T-helper 2 cell (primary cell): Measurements from ENCODE around the gene RBP2.

ENCODE experiments used
- DNase-seq, 5 experiments: peaks; one replicate each; pipeline versions ENCODE4 v3.0.0 to v3.0.0-alpha.2; 2012 to 2022

The RBP2 gene

DNA sequence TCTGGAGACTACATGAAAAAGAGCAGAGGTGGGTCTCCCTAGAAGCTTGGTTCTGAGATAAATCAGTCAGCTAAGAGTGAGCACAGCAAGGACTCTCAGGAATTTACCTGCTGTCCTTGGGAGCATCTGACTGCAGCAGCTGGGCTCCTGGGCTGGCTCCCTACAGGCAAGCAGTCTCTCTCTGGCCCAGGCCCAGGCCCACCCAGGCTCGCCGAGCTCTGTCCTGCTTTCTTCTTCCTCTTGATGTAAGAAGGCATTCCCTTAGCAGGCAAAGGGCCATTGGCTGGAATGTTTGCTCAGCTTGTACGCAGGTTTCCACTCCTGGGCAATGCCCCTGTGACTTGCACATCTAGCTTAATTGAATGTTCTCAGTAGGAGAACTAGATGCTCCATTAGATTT is 4.3 kb upstream of the RBP2 start:
- DNase-seq: no peak

GRCh38 chr3:139477710-139478640 is 1.7 kb upstream of the RBP2 start:
- DNase-seq: no peak

- no peak for DNase-seq
Measured at GRCh38 chr3:139473155-139473771, 3.1 kb downstream of the RBP2 start.

- DNase-seq: no peak
Measured at GRCh38 chr3:139472380-139473010, 3.8 kb downstream of the RBP2 start.

DNA sequence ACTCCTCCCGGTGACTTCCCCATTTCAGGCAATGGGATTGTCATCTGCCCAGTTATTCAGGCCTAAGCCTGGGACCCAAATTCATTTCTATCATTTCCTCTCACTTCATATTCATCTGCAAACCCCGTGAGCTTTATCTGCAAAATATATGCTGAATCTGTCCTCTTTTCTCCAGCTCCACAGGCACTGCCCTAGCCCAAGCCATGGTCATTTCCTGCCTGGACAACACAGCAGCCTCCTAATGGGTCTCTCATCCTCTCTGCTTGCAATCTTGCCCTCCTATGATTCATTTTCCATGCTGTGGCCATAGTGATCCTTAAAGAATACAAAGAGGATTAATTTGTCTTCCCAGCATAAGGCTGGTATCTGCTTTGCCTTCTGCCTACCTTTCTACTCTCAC is 6.1 kb downstream of the RBP2 start:
- no peak for DNase-seq

DNA sequence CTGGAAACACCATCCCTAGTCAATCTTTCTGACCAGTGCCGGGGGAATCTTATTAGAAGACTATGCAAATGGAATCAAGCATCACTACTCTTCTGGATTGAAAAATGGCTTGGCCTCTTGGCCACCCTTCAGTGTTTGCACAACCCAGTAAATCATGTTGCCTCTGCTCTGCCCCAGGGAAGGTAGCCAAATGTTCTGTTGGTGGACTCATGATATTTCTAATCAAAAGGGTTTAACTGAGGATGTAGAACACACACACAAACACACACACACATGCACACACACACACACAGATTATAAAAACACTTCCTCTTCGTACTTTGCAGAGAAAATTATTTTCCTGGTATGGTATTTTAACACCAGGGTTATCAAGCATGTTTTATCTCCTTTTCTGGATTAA is 7.9 kb downstream of the RBP2 start:
- DNase-seq: no peak

GRCh38 chr3:139466360-139466759 is 10.0 kb downstream of the RBP2 start:
- no peak for DNase-seq

DNA sequence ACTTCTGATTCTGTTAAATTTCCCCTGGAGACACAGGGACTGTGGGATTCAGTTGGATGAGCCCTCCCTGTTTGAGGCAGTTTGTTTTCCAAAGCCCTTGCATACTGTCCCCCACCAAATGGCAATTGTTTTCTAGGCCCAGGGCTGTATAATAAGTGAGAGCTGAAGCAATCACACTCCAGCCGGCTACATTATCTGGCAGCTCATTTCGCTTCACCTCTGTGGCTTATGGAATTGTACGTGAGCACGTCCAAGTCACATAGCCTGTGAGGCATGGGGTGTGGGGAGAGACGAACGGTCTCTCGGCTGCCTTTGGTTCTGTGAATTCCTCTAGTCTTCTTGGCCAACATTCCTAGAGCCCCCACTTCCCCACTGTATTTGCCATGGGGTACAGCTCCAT is 10.7 kb downstream of the RBP2 start:
- DNase-seq: no peak

- no peak for DNase-seq
Measured at GRCh38 chr3:139463466-139463865, 12.8 kb downstream of the RBP2 start.

- DNase-seq: no peak
Measured at GRCh38 chr3:139460529-139460928, 15.8 kb downstream of the RBP2 start.

GRCh38 chr3:139460076-139460475 is 16.2 kb downstream of the RBP2 start:
- no peak for DNase-seq

GRCh38 chr3:139458348-139458747 is 18.0 kb downstream of the RBP2 start:
- DNase-seq: no peak

DNA sequence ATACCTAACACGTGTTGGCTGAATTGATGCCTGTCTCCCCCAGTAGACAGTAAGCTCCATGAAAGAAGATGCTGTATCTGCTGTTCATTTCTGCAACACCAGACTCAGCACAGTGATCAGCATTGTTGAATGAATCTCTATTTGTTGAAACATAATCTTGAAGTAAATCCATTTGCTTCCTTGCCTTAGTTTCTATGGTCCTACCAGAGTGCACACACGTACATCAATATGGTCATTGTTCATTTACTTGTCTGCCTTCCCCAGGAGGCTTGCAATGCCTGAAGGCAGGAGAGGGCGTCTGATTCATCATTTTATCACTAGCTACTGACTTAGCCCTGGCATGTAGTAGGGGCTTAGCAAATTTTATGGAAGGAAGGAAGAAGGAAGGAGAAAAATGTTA is 19.2 kb downstream of the RBP2 start:
- no peak for DNase-seq

GRCh38 chr3:139456386-139456785 is 19.9 kb downstream of the RBP2 start:
- no peak for DNase-seq

GRCh38 chr3:139455855-139456254 is 20.5 kb downstream of the RBP2 start:
- no peak for DNase-seq

- DNase-seq: no peak
Measured at GRCh38 chr3:139455206-139455605, 21.1 kb downstream of the RBP2 start.

- no peak for DNase-seq
Measured at GRCh38 chr3:139454346-139454745, 22.0 kb downstream of the RBP2 start.

- no peak for DNase-seq
Measured at GRCh38 chr3:139450159-139450558, 26.2 kb downstream of the RBP2 start.

GRCh38 chr3:139449566-139449965 is 26.8 kb downstream of the RBP2 start:
- DNase-seq: no peak

- DNase-seq: no peak
Measured at GRCh38 chr3:139448104-139448503, 28.2 kb downstream of the RBP2 start.

DNA sequence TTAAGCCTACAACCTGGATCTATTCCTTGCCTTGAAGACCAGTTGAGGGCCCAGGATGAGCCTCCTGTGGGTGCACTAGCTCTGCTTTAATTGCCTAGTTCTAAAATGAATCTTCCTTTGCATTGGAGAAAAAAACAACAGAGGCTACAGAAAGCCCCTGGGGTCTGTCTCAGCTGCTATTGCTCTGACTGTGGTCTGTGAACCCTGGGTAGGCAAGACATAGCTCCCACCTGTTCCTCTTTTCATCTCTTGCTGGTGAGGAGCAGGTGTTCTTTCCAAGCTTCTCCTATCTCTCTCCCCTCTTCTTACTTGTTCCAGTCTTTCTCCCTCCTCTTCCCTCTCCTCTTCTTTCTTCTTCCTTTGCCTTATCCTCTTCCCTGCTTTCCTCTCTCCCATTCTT is 28.8 kb downstream of the RBP2 start:
- DNase-seq: no peak

DNA sequence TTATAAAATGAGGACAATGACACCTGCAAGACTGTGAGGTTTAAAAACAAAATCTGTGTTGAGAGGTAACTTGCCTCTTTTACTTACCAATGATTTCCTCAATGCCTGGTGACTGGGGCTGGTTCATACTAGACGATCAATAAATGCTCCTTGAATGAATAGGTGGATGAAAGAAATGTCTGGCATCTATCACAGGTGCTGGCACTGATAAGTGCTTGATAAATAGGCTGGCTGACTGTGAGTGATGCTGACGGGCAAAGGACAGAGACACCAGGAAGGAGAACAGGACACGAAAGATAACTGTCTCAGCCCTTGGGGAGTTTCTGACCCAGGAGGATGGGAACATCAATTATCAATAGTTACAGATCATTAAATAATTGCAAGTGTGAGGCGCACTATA is 31.9 kb downstream of the RBP2 start:
- DNase-seq: no peak

GRCh38 chr3:139443186-139443585 is 33.1 kb downstream of the RBP2 start:
- no peak for DNase-seq

DNA sequence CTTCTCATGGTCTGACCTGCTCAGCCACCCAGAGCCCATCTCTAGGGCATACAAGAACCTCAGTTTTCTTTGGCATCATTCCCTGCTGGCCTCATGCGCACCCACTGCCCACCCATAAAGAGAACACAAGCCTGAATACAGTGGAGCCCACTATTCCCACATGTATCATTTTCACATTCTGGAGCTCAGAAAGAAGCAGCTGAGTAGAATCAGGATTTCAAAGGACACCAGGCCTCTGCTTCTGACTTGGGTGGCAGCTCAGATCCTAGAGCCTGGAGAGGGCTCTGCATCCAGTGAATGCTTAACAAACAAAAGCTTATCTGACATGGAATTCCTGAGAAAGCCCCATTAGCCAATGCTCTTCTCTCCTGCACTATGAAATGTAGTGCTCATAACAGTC is 34.7 kb downstream of the RBP2 start:
- no peak for DNase-seq
